Activated T-helper 9 cell treated with anti-CD3 and anti-CD28 coated beads, Interleukin-2, amount 50 U/mL, for 16 hours (primary cell): ENCODE data around the gene BEND7.
"Not testable (repeated sequence)": the region's sequence is repeated elsewhere in the genome, so short reads cannot be mapped to it uniquely, and the experiment has no call there.

Source experiments
- DNase-seq: peaks from one replicate; pipeline ENCODE4 v3.0.0-alpha.2; 2020; ENCODE audit warnings: low read depth

The BEND7 gene, protein sequence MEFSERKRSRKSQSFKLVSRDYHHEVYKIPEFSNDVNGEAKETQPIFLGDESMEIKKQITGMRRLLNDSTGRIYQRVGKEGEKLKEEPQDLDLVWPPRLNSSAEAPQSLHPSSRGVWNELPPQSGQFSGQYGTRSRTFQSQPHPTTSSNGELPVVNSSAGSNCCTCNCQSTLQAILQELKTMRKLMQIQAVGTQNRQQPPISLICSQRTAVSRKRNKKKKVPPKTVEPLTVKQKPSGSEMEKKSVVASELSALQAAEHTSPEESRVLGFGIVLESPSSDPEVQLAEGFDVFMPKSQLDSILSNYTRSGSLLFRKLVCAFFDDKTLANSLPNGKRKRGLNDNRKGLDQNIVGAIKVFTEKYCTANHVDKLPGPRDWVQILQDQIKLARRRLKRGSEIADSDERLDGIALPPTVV

DNA sequence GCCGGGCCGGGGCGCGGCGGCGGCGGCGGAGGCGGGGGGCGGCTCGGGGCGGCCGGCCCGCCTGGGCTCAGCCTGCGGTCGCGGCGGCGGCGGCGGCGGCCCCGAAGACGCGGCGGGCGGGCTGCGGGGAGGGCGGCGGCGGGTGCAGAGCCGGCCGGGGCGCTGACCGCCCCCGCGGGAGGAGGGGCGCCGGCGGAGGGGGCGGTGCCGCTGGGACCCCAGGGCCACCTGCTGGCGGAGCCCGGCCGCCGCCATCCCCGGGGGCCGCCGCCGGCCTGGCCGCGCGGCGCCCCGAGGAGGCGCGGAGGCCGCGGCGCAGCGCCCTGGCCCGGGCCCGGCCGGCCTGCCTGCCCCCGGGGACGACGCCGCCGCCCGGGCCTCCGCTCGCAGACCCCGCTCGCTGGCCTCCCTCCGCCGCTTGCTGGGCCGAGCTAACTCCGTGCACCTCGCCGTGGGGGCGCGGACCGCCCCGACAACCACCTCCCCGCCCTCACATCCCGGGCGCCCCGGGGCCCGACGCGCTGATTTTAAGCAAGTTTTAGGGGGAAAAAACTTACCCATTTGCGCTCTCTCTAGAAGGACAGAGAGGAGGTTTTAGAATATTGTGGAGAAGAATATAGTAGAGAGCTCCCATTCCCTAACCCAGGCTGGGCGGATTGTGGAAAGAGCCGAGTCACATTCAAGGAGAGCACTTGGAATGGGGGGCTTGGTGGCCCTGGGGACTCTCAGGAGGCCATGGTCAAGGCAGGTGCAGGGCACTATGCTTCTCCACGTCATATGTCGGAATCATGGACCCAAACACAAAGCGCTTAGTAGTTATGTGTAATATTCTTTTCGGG lies at the start of gene BEND7:
Gene BEND7, minus strand, starts transcription at position 140 of the 839 bp plus-strand sequence. CDS start 481 bp downstream, outside the sequence.
- DNase-seq: no peak

DNA sequence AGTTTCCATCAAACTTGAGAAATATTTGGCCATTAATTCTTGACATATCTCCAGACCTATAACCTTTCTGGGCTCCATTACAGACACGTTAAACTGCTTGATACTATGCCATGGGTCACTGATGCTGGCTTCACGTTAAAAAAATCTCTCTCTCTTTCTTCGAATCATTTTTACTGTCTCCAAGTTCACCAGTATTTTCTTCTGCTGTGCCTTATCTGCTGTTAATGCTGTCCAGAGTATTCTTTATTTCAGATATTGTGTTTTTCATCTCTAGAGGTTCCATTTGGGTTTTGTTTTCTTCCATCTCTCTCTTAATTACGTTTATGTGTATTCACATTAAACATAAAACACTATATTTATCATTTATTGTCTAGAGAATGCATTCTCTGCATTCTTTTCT lies 45.1 kb upstream of the BEND7 start:
- DNase-seq: no peak

DNA sequence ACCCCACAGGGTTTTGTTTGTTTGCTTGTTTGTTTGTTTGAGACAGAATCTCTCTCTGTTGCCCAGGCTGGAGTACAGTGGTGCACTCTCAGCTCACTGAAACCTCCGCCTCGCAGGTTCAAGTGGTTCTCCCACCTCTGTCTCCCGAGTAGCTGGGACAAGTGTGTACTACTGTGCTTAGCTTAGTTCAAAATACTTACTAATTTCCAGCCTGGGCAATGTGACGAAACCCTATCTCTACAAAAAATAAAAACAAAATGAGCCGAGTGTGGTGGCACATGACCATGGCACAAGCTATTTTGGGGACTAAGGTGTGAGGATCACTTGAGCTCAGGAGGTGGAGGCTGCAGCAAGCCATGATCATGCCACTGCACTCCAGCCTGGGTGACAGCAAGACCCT lies 42.7 kb upstream of the BEND7 start:
- no peak for DNase-seq

DNA sequence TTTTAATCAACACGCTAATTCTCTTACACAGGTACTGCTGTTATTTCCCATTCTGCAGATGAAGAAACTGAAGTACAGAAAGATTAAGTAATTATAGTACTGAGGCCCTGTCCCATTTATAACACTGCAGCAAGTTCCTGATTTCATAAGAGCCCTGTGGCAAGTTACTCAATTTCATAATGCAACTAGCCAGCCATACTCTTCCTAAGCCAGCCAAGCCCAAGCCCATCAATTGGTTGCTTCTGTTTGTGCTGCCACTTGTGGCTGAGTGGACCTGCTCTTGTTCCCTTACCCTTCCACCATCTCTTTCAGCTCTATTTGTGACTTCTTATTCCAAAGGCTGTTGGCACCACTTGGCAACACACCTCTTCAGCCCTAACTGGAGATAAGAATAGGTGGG lies 38.2 kb upstream of the BEND7 start:
- DNase-seq: no peak

DNA sequence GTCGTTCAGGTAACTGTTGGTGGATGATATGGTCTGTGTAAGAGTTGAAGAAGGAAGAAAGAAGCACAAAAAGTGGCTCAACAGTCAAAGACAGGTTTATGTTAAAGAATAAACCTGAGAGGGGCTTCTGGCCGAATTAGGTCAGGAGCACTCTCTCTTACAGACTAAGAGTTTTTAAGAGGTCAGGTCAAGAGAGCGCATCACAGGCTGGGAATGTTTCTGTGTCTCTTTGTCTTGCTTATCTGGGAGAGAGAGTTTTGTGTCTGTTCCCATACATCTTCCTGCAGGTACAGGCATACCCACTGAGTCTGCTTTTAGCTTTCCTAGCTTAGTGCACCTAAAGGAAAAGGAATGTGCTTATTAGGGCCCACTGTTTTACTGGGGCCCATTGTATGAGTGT lies 35.8 kb upstream of the BEND7 start:
- no peak for DNase-seq

DNA sequence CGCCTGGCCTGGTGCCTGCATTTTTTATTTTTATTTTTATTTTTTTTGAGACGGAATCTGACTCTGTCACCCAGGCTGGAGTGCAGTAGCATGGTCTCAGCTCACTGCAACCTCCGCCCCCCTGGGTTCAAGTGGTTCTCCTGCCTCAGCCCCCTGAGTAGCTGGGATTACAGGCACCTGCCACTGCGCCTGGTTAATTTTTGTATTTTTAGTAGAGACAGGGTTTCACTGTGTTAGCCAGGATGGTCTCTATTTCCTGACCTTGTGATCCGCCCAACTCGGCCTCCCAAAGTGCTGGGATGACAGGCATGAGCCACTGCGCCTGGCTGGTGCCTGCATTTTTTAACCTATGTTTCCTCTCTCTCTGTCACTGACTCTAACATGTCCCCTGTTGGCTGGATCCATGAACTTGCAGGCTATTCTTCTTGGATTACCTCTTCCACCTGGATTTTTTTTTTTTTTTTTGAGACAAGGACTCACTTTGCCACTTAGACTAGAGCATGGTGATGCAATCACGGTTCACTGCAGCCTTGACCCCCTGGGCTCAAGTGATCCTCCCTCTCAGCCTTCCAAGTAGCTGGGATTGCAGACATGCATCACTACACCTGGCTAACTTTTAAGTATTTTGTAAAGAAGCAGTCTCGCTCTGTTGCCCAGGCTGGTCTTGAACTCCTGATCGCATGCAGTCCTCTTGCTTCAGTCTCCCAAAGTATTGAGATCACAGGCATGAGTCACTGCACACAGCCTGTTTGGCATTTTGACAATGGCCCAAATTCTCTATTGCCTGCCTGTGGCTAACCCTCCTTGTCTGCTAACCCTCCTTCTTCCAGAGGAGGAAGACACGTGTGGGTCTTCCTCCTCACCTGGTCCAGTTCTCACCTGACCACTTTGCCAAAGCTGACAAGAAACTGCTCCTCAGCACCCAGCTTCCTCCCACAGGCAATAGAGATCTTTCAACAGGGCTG lies 34.9 kb upstream of the BEND7 start:
- no peak for DNase-seq

DNA sequence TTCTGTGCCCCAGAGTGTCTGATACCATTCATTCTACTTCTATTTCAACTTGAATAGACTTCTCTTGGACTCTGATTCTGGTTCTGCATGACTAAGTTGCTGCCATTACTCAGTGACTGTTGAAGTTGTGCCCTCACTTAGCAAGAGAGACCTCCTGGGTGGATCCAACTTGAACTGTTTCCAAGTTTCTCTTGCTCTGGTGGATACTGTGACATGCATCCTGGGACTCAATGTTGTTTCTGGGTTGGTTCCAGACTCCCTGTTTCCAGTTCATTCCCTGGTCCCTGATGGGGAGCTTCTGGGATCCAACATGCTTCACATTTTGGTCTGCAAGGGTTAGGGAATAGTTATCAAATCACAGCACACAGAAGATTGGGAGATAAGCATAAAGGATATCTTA lies 31.8 kb upstream of the BEND7 start:
- no peak for DNase-seq

DNA sequence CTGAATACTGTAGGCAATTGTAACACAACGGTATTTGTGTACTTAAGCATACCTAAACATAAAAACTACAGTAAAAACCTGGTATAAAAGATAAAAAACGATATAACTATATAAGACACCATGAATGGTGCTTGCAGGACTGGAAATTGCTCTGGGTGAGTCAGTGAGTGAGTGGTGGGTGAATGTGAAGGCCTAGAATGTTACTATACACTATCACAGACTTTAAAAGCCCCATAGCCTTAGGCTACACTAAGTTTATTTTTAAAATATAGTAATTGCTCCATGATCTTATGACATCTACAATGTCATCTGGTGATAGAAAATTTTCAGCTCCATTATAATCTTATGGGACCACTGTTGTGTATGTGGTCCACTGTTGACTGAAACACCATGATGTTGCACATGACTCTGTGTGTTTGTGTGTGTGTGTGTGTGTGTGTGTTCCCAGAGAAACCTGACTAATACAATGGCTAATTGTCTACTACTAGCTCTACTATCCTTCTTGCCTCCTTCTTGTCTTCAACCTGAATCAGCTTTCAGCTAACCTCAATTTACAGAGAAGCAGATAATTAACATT lies 30.4 kb upstream of the BEND7 start:
- DNase-seq: no peak

DNA sequence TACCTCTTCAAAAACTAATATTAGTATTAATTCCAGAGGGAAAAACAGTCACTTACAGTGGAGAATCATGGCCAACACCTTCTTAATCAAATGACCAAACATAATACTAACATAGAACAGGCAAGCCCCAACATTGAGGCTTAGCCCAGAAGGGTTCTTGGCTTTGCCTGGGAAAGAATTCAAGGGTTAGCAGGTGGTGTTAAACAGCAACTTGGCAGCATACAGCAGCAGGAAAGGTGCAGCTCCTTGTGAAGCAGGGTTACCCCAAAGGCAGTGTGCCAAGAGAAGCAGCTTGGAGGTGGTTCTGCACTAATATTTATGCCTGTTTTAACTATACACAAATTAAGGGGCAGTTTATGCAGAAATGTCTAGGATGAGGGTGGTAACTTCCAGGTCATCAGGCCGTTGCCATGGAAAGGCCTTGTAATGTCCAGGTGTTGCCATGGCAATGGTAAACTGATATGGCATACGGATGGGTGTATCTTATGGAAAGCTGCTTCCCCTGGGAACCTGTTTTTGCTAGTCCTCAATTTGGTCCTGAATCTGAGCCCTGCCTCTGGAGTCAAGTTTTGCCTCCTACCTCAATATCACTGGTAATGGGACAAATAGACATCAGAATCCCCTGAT lies 27.2 kb upstream of the BEND7 start:
- DNase-seq: no peak

DNA sequence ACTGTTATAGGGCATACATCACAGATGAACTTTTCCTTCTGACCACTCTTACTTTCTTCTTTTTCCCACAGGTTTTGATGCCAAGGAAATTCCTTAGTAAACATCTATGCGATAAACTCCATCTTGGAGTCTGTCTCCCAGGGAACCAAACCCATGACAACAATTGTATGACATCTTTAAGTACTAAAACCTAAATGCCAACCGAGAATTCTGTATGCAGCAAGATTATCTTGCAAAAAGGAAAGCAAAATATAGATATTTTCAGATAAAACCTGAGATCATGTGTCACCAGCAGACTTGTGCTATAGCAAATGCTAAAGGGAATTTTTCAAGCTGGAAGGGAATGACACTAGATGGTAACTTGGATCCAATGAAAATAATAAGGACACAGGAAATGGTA lies 22.0 kb upstream of the BEND7 start:
- DNase-seq: no peak

DNA sequence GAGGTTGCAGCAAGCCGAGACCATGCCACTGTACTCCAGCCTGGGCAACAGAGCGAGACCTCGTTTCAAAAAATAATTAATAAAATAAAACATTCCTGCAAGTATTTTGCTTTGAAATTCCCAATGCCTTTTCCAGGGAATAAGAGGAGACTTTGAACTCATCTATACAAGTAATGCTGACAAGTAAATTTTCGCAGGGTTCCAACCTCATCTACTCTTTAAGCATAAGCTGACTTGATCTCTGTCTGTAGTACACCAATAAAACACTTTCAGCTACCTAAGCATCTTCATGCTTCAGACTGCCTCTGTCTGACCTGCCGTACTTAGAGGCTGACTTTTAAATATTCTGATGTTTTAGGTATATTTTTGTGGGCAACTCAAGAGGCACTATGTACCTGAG lies 13.7 kb upstream of the BEND7 start:
- no peak for DNase-seq

DNA sequence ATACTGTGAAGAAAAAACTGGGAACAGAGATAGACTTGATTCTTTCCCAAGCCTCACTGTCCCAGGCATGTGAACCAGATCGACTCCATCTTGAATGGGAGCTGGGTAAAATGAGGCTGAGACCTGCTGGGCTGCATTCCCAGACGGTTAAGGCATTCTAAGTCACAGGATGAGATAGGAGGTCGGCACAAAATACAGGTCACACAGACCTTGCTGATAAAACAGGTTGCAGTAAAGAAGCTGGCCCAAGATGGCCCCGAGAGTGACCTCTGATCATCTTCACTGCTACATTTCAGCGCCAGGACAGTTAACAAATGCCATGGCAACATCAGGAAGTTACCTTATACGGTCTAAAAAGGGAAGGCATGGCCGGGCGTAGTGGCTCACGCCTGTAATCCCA lies 9.2 kb upstream of the BEND7 start:
- DNase-seq: not testable (repeated sequence)

DNA sequence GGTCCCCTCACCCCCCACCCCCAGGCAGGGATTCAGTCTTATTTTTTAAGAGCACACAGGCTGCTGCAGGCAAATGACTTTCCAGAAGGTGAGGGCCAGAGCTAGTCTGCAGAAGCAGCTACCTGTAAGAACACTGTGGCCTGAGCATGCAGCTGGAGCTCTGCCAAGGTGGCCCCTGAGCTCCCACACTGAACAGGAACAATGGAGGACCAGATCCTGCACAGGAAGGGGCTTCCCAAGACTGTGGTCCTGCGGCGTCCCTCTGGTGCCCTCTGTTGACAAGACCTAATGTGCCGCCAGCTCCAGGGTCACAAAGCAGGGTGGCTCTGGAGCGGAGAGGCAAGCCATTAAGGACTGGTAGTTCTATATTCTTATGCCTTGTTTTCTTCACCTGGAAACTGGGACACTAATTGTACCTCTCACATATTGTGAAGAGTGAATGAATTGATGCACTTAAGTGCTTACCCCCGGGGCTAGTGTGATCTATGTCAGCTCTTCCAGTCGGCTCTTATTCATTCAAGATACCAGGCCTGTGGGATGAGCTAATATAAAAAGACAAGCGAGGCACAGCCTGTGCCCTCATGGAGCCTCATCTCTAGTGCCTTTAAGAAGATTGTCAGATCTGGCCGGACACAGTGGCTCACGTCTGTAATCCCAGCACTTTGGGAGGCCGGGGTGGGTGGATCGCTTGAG lies 8.0 kb upstream of the BEND7 start:
- DNase-seq: no peak

DNA sequence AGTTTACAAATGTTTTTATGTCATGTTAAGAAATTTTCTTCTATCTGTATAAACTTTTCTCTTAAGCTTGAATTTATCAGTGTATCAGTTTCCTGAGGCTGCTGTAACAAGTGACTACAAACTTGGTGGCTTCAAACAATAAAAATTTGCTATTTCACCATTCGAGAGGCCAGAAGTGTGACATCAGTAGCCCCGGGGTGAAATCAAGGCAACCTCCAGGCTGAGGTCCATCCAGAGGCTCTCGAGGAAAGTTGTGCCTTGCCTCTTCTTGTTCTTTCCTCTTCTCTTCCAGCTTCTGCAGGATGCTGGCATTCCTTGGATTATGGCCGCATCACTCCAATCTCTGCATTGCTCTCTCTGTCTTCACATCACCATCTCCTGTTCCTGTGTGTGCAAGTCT lies 6.5 kb upstream of the BEND7 start:
- DNase-seq: no peak

DNA sequence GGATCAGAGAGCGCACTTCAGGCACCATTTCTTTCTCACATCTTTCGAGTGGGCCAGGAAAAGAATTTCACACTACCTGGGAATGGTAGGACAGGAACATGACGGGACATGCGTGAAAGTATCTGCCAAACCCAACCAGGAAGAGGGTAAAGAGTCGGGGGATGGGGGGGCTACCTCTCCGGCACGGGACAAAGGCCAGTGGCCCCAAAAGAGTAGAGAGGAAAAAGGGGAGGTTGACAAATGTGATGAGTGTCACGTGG lies 830 bp upstream of the BEND7 start:
- DNase-seq: no peak

DNA sequence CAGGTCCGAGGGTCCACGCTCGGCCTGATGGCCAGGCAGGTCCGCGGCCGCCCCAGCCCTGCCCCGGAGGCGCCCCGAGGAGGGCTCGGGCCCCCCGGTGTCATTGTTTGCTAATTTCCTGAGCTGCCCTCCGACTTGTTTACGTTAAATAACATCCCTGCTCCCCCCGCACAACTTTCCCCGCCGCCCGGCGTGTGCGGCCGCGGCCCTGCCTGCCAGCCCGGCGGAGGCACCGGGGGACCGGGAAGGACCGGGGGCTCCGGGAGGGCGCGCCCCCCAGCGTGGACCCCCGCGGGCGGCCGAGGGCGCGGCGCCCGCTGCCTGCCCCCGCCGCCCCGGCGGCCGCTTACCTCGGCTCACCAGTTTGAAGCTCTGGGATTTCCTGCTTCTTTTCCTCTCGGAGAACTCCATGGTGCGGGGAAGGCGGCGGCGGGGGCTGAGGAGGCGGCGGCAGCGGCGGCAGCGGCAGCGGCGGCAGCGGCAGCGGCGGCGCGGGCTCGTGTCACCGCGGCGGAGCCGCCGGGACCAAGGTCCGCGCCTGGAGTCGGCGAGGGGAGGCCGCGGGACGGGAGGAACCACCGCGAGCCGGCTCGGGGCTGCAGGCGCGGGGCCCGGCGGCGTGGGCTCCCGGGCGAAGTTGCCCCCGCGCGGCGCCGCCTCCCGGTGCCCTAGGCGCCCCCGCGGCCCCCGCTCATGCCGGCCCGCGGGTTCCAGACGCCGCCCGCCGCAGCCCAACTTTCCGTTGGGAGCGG lies 515 bp downstream of the BEND7 start:
- no peak for DNase-seq

DNA sequence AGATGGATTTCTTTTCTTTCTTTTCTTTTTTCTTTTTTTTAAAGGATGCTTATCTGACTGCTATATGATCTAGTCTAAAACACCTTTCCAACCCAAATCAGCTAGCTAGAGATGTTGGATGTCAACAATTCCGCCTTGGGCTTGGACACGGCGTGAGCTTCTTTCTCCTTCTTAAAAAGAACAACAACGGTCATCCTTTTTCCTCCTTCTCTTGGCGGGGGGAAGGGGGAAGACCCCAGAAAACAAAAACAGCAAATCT lies 1.0 kb downstream of the BEND7 start:
- no peak for DNase-seq

DNA sequence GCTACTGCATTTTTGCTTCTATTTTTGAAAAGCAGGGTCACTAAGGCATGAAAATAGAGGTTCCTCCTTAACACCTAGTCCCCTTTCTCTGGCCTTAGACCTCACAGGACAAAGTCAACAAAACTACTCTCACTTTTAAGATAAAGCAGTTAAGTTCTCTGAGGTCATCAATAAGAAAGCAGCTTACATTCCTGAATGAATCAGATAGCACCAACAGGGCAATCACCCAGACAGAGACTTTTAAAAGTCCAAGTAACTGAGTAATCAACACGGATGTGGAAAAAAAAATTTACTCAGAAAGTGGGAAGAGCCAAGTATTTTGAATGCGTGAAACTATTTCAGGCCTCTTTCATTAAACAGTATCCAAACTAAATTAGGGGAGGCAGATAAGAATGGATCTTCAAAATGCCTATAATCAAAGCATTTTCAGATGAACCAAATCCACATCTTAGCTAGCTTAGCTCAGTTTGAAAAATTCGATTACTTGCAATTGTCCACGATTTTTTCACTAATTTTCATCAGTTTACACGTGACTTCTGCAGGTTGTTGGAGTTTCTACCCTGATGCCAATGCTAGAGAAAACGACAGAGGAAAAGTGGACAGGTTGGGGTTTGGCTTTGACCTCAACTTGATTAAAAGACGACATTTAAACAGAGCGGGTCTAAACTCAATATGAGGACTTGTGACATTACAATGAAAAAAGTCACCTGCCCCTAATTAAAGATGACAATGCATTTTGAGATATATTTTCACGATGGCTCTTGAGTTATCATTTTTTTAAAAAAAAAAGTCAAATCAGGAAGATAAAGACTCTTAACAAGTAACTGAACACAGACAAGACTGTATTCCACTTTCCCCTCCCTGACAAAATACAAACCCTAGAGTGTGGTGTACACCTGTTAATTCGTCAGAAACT lies 1.6 kb downstream of the BEND7 start:
- no peak for DNase-seq

DNA sequence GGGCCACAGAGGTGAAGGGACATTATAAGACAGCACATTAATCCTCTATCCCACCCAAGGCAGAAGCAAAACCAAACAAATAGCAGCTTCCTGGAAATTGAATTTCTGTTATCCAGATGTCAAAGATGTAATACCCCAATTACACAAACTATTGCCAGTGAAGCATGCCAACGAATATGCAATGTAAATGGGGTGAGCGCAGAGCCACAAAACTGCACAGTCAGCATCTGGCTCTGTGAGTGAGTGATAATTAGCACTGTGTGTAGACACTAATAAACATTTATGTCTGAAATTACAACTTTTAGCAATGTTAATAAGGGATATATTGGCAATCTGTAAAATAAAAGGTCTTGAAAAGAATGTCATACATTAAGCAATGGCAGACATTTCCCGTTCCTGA lies 3.2 kb downstream of the BEND7 start:
- no peak for DNase-seq

DNA sequence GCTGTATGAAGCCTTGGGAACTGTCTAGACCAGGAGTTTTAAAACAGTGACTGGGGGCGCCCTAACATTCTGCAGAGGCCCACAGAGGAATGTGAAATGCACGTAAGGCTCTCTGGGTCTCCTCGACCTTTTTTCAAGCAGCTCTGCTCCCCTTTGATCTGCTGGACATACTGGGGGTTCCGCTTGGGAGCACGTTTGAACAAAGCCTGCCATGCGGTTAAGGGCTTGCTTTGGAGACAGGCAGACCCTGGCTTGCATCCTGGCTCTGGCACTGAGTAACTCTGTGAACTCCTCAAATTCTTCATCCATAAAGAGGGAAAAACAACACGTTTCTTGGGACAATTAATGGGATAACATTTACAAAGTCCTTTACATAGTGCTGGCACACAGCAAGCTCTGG lies 7.8 kb downstream of the BEND7 start:
- no peak for DNase-seq
